Ovary (tissue), 9 donors: ENCODE data around the gene BNC2. TPM values are rescaled to one million over a fixed set of nuclear protein-coding genes. Genes with fewer than 3 reads are reported as not detected.
A peak's percentile ranks its signal among the peaks of the same experiment; 100 is the strongest.

Experiments used
- DNase-seq, 5 donors: peaks; one replicate each; pipeline ENCODE4 v3.0.0-alpha.2; 2019 to 2020
- H3K27ac ChIP-seq, 2 donors: fragments of 200-600 bp; one replicate each; pipeline versions ENCODE4 v1.5.1 to v1.8.0; 2019 to 2022
- H3K27me3 ChIP-seq: fragments of 200-600 bp; one replicate; pipeline ENCODE4 v1.8.0; 2022
- H3K36me3 ChIP-seq: fragments of 200-600 bp; sonication (generic); one replicate; pipeline ENCODE4 v1.5.1; 2019
- H3K4me1 ChIP-seq: one replicate; pipeline ENCODE4 v1.8.1; 2013; ENCODE audit warnings: mild to moderate bottlenecking, moderate library complexity; ENCODE audit not compliant: insufficient read depth
- H3K4me3 ChIP-seq: fragments of 200-600 bp; sonication (generic); one replicate; pipeline ENCODE4 v1.5.1; 2017
- H3K9me3 ChIP-seq, 2 donors: fragments of 200-600 bp in 1 of 2; sonication (generic) in 1 of 2; one replicate each; pipeline versions ENCODE4 v1.5.1 to v1.8.1; 2013 to 2019; ENCODE audit warnings: mild to moderate bottlenecking in 1 of 2, moderate library complexity in 1 of 2
- CTCF ChIP-seq, 3 donors: fragments of 450-650 bp in 2 of 3; fragments of 200-600 bp in 1 of 3; IDR thresholded peaks; one replicate each; pipeline versions ENCODE4 v1.5.1 to v1.8.0; 2016 to 2022; ENCODE audit warnings: antibody characterized with exemption in 3 of 3, mild to moderate bottlenecking in 1 of 3
- EP300 ChIP-seq: sonication (generic); formaldehyde crosslinking; IDR thresholded peaks from one replicate; pipeline ENCODE4 v1.6.1; 2017; ENCODE audit warnings: antibody characterized with exemption
- POLR2A ChIP-seq: fragments of 450-650 bp; IDR thresholded peaks from one replicate; pipeline ENCODE4 v1.6.1; 2017; ENCODE audit warnings: antibody characterized with exemption, mild to moderate bottlenecking, moderate library complexity
- WGBS, 3 donors: extraction: QIAGEN DNeasy Blood & Tissue Kit in 1 of 3; methylation state at CpG; one replicate each; pipeline versions ENCODE4 v1.1.5 to v1.1.7; 2013 to 2017; 5-methylcytosine and 5-hydroxymethylcytosine counted together
- intact Hi-C, 4 donors: fragments of 100-400 bp; cut with DNase I; formaldehyde crosslinking; loops; one replicate each; pipeline versions ENCODE4 v1.11.0 to v1.15.1; 2022 to 2023
- polyA plus RNA-seq, 2 donors: library from polyadenylated mRNA; stranded (reverse); fragments of 200-250 nt in 1 of 2; fragments of 350-450 nt in 1 of 2; fragmentation: Illumina TruSeq in 1 of 2; extraction: RNeasy Lipid Tissue Mini Kit (QIAGEN cat#74804) in 1 of 2; gene quantifications; one replicate each; pipeline ENCODE4 v1.2.3, GENCODE V29; 2013 to 2014
- total RNA-seq, 7 donors: library from RNA; depleted of rRNA in 2 of 7; stranded (reverse); fragments of >200 nt in 2 of 7; fragmentation: NEBNext Ultra II Directional in 3 of 7; extraction: Animal tissue kit (Norgen Biotek cat#: 25700) in 3 of 7; gene quantifications; one replicate each; pipeline versions ENCODE4 v1.1.0 to v1.2.4, GENCODE V29; 2016 to 2023
- donor health status: DM: no; HTN: no; CAD: no; lungs with moderate emphysema.
- donor health status: DM: no; HTN: no; CAD: no.
- donor health status: Bipolar disorder and iron deficiency.
- donor health status: DM: yes; HTN: yes; CAD: no.
- donor health status: DM: no; HTN: no; CAD: no.
- donor health status: DM: yes; HTN: yes; CAD: no.

BNC2 gene
- total and polyA plus RNA-seq, 9 donors: 17.2 to 232 (median 197) TPM

DNA sequence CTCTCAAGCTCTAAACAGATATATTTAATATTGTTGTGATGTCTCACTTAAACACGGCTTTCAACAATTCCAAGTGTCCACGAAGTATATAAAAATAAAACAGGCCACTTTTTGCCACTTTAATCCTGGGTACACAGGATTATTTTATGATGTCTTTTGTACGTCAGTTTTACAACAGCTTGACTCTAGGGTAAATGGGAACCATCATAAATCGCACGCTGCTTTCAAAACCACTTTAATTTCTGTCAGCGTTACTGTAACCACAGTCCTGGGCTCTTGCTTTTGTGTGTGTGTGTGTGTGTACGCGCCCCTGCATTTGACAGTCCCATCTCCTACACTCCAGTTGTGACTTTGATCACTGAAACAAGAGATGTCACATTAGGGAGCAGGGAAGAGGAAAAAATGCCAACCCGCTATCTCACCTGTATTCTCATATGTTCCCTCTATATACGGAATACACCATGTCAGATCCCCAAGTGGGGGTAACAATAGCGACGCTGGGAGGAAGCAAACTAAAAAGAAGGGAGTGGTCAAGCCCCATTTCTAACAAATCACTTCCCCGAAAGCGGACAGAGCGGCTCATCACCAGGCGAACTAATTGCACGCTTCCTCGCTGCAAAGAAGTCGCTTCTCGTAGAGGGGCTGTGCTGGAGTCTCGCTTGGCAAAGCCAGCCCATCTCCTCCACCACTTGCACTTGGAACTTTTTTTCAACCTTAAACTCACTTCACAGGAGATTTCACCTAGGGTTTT, 1.2 kb downstream of the BNC2 start:
- Histone ChIP-seq H3K4me1 (peaks cover 1% of the 10 kb centered on the region), H3K27me3 (no peaks in the 10 kb centered on the region), H3K4me3 (peak overlapping the region; percentile 88), H3K9me3 (no peaks in the 10 kb centered on the region), H3K27ac (peak overlapping the region; percentile 93), H3K36me3 (no peaks in the 10 kb centered on the region)
- WGBS, 3 donors: 5 to 15% (median 5%) methylated on average over 21 of the region's 21 CpGs
- intact Hi-C loops: loop anchor here in 1 of 4 donors (10.0 kb wide), 1 partner anchor 165 kb away; no protein-coding TSS in a partner anchor
- DNase-seq: peak; percentile 61 to 66 (median 63)
- TF ChIP-seq EP300 (no peak), CTCF (IDR thresholded peaks at IDR 0.05) (no peak), POLR2A (peak; percentile 31)

DNA sequence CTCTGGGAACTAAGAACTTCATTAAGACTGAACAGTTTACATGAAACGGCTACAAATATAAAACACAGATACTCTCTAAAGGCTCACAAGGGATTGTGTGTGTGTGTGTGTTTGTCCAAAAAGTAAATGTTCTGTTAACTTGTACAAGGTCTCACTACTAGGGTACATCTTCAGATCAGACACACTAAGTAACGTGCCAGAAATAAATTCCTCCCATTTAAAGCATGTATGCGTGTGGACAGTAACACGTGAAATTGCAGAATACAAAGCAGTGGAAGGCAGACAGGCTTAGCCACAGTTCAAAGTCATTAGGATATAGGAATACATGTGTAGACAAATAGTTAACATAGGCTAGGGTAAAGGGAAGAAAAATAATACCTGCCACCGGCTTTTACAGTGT, 1.8 kb downstream of the BNC2 start:
- H3K9me3 ChIP-seq: no peaks in the 10 kb centered on the region
- peak overlapping the region; percentile 93 for H3K27ac ChIP-seq
- peaks cover 1% of the 10 kb centered on the region for H3K4me1 ChIP-seq
- TF ChIP-seq CTCF (IDR thresholded peaks at IDR 0.05) (no peak), EP300 (no peak), POLR2A (no peak)
- WGBS, 3 donors: 10 to 18% (median 17%) methylated on average over 5 of the region's 5 CpGs
- no peak for DNase-seq
- no peaks in the 10 kb centered on the region for H3K36me3 ChIP-seq
- H3K4me3 ChIP-seq: peak overlapping the region; percentile 88
- intact Hi-C loops: loop anchor here in 1 of 4 donors (10.0 kb wide), 1 partner anchor 164 kb away; no protein-coding TSS in a partner anchor
- H3K27me3 ChIP-seq: no peaks in the 10 kb centered on the region

DNA sequence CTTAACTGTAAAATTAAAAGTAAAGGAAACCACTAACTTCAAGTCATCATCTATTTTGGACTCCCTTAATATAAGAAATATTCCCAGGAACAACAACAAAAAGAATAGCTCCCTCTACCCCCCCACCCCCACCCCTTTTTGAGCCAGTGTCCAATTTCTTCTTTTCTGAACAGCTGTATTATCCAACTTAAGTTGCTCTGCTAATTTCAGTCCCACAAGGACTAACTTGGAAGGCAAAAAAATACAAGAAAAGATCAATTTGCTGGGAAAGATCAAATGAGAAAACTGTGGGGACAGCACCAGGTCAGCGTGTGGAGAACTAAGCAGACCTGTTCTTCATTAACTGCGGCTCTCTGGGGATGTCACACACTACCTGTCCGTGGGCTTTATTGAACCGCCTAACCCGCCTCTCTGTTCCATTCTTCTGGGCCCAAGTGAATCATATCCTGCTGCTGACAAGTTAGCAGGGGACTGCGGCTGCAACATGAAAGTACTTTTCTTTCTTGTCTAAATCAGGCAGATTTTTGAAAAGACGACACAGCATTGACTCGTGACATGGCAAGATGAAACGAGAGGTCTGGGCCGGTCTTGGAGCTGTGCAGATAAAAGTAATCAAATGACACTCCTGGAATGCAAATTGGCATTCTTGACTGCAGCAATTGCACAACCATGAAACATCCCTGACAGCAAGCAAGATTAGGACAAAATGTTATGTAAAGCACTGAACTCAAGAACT, 2.7 kb downstream of the BNC2 start:
- intact Hi-C loops: loop anchor here in 1 of 4 donors (10.0 kb wide), 1 partner anchor 163 kb away; no protein-coding TSS in a partner anchor
- H3K4me3 ChIP-seq: peak overlapping the region; percentile 88

More for the DNA sequence above, 2.7 kb downstream of the BNC2 start:
- no peaks in the 10 kb centered on the region for H3K9me3 ChIP-seq
- peak overlapping the region in 1 of 2 donors; percentile 93 for H3K27ac ChIP-seq
- peaks cover 7% of the 10 kb centered on the region for H3K4me1 ChIP-seq
- 6% methylated on average over 10 of the region's 10 CpGs for WGBS, 3 donors
- H3K27me3 ChIP-seq: no peaks in the 10 kb centered on the region
- H3K36me3 ChIP-seq: no peaks in the 10 kb centered on the region
- DNase-seq: peak in 3 of 5 donors; percentile 50 to 69 (median 55)
- TF ChIP-seq POLR2A (no peak), CTCF (IDR thresholded peaks at IDR 0.05) (no peak), EP300 (no peak)
